HG02943 (cell line): ENCODE results near the gene PTPRG.
A peak's percentile ranks its signal among the peaks of the same experiment; 100 is the strongest.

ENCODE experiments used
- ATAC-seq: cut with Tn5 transposase; IDR thresholded peaks from one replicate; pipeline ENCODE4 v1.9.1; 2021; ENCODE audit warnings: mild to moderate bottlenecking, low read depth, moderate library complexity; ENCODE audit not compliant: unreplicated experiment

The PTPRG gene

GRCh38 chr3:61875976-61876671, 314.8 kb downstream of the PTPRG start:
- no peak for ATAC-seq

- no peak for ATAC-seq
Measured at GRCh38 chr3:61876797-61877196, 315.4 kb downstream of the PTPRG start.

GRCh38 chr3:61877359-61878138, 316.2 kb downstream of the PTPRG start:
- peak; percentile 98 for ATAC-seq

- no peak for ATAC-seq
Measured at GRCh38 chr3:61882253-61882652, 320.9 kb downstream of the PTPRG start.

- no peak for ATAC-seq
Measured at GRCh38 chr3:61884794-61885193, 323.4 kb downstream of the PTPRG start.

- no peak for ATAC-seq
Measured at GRCh38 chr3:61885414-61885813, 324.0 kb downstream of the PTPRG start.

- no peak for ATAC-seq
Measured at GRCh38 chr3:61887206-61887605, 325.8 kb downstream of the PTPRG start.

- no peak for ATAC-seq
Measured at GRCh38 chr3:61889259-61889658, 327.9 kb downstream of the PTPRG start.

- ATAC-seq, result no peak
Measured at GRCh38 chr3:61890167-61890566, 328.8 kb downstream of the PTPRG start.

- ATAC-seq, result no peak
Measured at GRCh38 chr3:61890586-61890985, 329.2 kb downstream of the PTPRG start.

GRCh38 chr3:61892891-61893290, 331.5 kb downstream of the PTPRG start:
- no peak for ATAC-seq

- no peak for ATAC-seq
Measured at GRCh38 chr3:61893840-61894566, 332.6 kb downstream of the PTPRG start.

- peak; percentile 98 for ATAC-seq
Measured at GRCh38 chr3:61894988-61895935, 333.9 kb downstream of the PTPRG start.

GRCh38 chr3:61896251-61896650, 334.9 kb downstream of the PTPRG start:
- ATAC-seq, result no peak

- no peak for ATAC-seq
Measured at GRCh38 chr3:61897848-61898247, 336.5 kb downstream of the PTPRG start.

- no peak for ATAC-seq
Measured at GRCh38 chr3:61899700-61900462, 338.5 kb downstream of the PTPRG start.

- no peak for ATAC-seq
Measured at GRCh38 chr3:61901496-61901895, 340.1 kb downstream of the PTPRG start.

GRCh38 chr3:61901986-61902385, 340.6 kb downstream of the PTPRG start:
- ATAC-seq, result no peak

- no peak for ATAC-seq
Measured at GRCh38 chr3:61903074-61903473, 341.7 kb downstream of the PTPRG start.
